Activated gamma-delta T cell treated with anti-CD3 and anti-CD28 coated beads, Interleukin-2, amount 50 U/mL, for 16 hours (primary cell): Measurements from ENCODE around the gene SCYL3.
A peak's percentile ranks its signal among the peaks of the same experiment; 100 is the strongest.
"Not testable (repeated sequence)": the region's sequence is repeated elsewhere in the genome, so short reads cannot be mapped to it uniquely, and the experiment has no call there.

Experiments
- DNase-seq: peaks from one replicate; pipeline ENCODE4 v3.0.0-alpha.2; 2020; ENCODE audit warnings: low read depth

SCYL3 gene

GRCh38 chr1:169893645-169894423 lies at the start of gene SCYL3:
Gene SCYL3 (minus strand): TSS chr1:169893896. CDS start chr1:169888840, 5,056 bp downstream.
- DNase-seq = peak; percentile 79

GRCh38 chr1:169941982-169942830 lies 48.5 kb upstream of the SCYL3 start:
- DNase-seq = no peak

GRCh38 chr1:169933984-169934725 lies 40.5 kb upstream of the SCYL3 start:
- no peak for DNase-seq

- no peak for DNase-seq
Observed at GRCh38 chr1:169931795-169932231, 38.1 kb upstream of the SCYL3 start.

- no peak for DNase-seq
Observed at GRCh38 chr1:169929210-169929526, 35.5 kb upstream of the SCYL3 start.

GRCh38 chr1:169928438-169929209 lies 34.9 kb upstream of the SCYL3 start:
- no peak for DNase-seq

GRCh38 chr1:169925505-169926482 lies 32.1 kb upstream of the SCYL3 start:
- no peak for DNase-seq

- DNase-seq = no peak
Observed at GRCh38 chr1:169924829-169925228, 31.1 kb upstream of the SCYL3 start.

GRCh38 chr1:169924063-169924462 lies 30.4 kb upstream of the SCYL3 start:
- DNase-seq = no peak

GRCh38 chr1:169921080-169921479 lies 27.4 kb upstream of the SCYL3 start:
- DNase-seq = no peak

- no peak for DNase-seq
Observed at GRCh38 chr1:169918927-169919326, 25.2 kb upstream of the SCYL3 start.

- not testable (repeated sequence) for DNase-seq
Observed at GRCh38 chr1:169918220-169918619, 24.5 kb upstream of the SCYL3 start.

- no peak for DNase-seq
Observed at GRCh38 chr1:169915150-169915549, 21.5 kb upstream of the SCYL3 start.

GRCh38 chr1:169914531-169914930 lies 20.8 kb upstream of the SCYL3 start:
- no peak for DNase-seq

GRCh38 chr1:169909499-169909898 lies 15.8 kb upstream of the SCYL3 start:
- DNase-seq = no peak

GRCh38 chr1:169906938-169907337 lies 13.2 kb upstream of the SCYL3 start:
- no peak for DNase-seq

GRCh38 chr1:169904834-169905233 lies 11.1 kb upstream of the SCYL3 start:
- DNase-seq = no peak

GRCh38 chr1:169902751-169903150 lies 9.1 kb upstream of the SCYL3 start:
- DNase-seq = no peak

GRCh38 chr1:169901115-169901514 lies 7.4 kb upstream of the SCYL3 start:
- DNase-seq = no peak

- DNase-seq = no peak
Observed at GRCh38 chr1:169900571-169900970, 6.9 kb upstream of the SCYL3 start.
